Testis (tissue), 2 donors: ENCODE results near the gene GPC6.

Experiments used
- POLR2A ChIP-seq: fragments of 450-650 bp; IDR thresholded peaks from one replicate; pipeline ENCODE4 v1.6.1; 2017; ENCODE audit warnings: antibody characterized with exemption, mild to moderate bottlenecking, moderate library complexity
- TF ChIP-seq, protein P1 (sequence below), 3 experiments: fragments of 450-650 bp in 2 of 3; fragments of 200-600 bp in 1 of 3; sonication (generic) in 1 of 3; IDR thresholded peaks; one replicate each; pipeline ENCODE4 v1.5.1; 2016 to 2019; ENCODE audit warnings: antibody characterized with exemption in 3 of 3, mild to moderate bottlenecking in 2 of 3, moderate library complexity in 1 of 3

DNA sequence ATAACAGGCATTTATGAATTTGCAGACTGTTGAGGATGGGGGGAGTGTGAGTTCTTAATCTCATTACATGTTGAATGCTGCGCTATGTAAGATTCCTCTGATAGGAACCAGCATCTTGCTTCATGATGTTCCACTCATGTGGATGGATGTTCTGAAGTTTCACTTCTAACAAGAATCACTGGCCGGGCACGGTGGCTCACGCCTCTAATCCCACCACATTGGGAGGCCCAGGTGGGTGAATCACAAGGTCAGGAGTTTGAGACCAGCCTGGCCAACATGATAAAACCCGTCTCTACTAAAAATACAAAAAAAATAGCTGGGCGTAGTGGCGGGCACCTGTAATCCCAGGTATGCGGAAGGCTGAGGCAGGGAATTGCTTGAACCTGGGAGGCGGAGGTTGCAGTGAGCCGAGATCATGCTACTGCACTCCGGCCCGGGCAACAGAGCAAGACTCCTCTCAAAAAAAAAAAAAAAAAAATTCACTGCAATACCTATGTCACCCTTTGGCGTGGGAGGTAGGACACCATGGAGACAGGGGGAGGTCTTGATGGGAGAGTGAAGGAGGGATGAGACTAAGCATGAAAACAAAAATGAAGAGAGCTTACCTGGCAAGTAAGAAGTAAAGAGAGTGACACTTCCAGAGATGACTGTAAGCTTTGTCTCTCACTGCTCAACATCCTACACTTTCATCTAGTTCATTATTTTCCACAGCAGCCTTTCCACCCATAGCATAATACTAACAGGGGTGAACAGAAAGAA is 1119.8 kb downstream of the GPC6 start:
- TF ChIP-seq, protein P1, sequence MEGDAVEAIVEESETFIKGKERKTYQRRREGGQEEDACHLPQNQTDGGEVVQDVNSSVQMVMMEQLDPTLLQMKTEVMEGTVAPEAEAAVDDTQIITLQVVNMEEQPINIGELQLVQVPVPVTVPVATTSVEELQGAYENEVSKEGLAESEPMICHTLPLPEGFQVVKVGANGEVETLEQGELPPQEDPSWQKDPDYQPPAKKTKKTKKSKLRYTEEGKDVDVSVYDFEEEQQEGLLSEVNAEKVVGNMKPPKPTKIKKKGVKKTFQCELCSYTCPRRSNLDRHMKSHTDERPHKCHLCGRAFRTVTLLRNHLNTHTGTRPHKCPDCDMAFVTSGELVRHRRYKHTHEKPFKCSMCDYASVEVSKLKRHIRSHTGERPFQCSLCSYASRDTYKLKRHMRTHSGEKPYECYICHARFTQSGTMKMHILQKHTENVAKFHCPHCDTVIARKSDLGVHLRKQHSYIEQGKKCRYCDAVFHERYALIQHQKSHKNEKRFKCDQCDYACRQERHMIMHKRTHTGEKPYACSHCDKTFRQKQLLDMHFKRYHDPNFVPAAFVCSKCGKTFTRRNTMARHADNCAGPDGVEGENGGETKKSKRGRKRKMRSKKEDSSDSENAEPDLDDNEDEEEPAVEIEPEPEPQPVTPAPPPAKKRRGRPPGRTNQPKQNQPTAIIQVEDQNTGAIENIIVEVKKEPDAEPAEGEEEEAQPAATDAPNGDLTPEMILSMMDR (IDR thresholded peaks at IDR 0.05), result no peak
- no peak for TF ChIP-seq POLR2A
